WTC11 (cell line): ENCODE measurements around the gene UBA3.

Source experiments
- CTCF ChIP-seq: fragments of 200-600 bp; IDR thresholded peaks from 2 replicates; pipeline ENCODE4 v1.8.0; 2022; ENCODE audit warnings: antibody characterized with exemption
- E2F4 ChIP-seq: sonication (generic); formaldehyde crosslinking; IDR thresholded peaks from 2 replicates; pipeline ENCODE4 v1.8.1; 2022; ENCODE audit warnings: low read depth, mild to moderate bottlenecking, moderate library complexity, missing genetic modification reagents, borderline replicate concordance
- E2F5 ChIP-seq: sonication (generic); formaldehyde crosslinking; IDR thresholded peaks from 2 replicates; pipeline ENCODE4 v1.8.1; 2022; ENCODE audit warnings: mild to moderate bottlenecking, moderate library complexity, missing genetic modification reagents
- FOXP4 ChIP-seq: sonication (generic); formaldehyde crosslinking; IDR thresholded peaks from 2 replicates; pipeline ENCODE4 v1.8.0; 2022; ENCODE audit warnings: mild to moderate bottlenecking, missing genetic modification reagents
- MAX ChIP-seq: sonication (generic); formaldehyde crosslinking; IDR thresholded peaks from 2 replicates; pipeline ENCODE4 v1.8.0; 2022; ENCODE audit warnings: mild to moderate bottlenecking, missing genetic modification reagents
- PREB ChIP-seq: sonication (generic); formaldehyde crosslinking; IDR thresholded peaks from 2 replicates; pipeline ENCODE4 v1.8.1; 2022; ENCODE audit warnings: mild to moderate bottlenecking, missing genetic modification reagents, moderate library complexity, borderline replicate concordance
- SP1 ChIP-seq: sonication (generic); formaldehyde crosslinking; conservative IDR thresholded peaks from 2 replicates; pipeline ENCODE4 v1.8.1; 2022; ENCODE audit warnings: missing genetic modification reagents
- TCF7 ChIP-seq: sonication (generic); formaldehyde crosslinking; IDR thresholded peaks from 2 replicates; pipeline ENCODE4 v1.8.0; 2022; ENCODE audit warnings: mild to moderate bottlenecking, low read depth, missing genetic modification reagents, moderate library complexity
- USF1 ChIP-seq: sonication (generic); formaldehyde crosslinking; IDR thresholded peaks from 2 replicates; pipeline ENCODE4 v1.8.0; 2022; ENCODE audit warnings: mild to moderate bottlenecking, missing genetic modification reagents
- ZBTB21 ChIP-seq: sonication (generic); formaldehyde crosslinking; IDR thresholded peaks from 2 replicates; pipeline ENCODE4 v1.8.1; 2023; ENCODE audit warnings: mild to moderate bottlenecking, missing genetic modification reagents, borderline replicate concordance
- ZNF138 ChIP-seq: sonication (generic); formaldehyde crosslinking; conservative IDR thresholded peaks from 2 replicates; pipeline ENCODE4 v1.8.1; 2022; ENCODE audit warnings: mild to moderate bottlenecking, moderate library complexity, missing genetic modification reagents
- ZNF512 ChIP-seq: sonication (generic); formaldehyde crosslinking; IDR thresholded peaks from 2 replicates; pipeline ENCODE4 v1.8.1; 2022; ENCODE audit warnings: missing genetic modification reagents, borderline replicate concordance

- TF ChIP-seq CTCF (no peak), ZNF512 (CRISPR knock-in tag) (no peak), TCF7 (CRISPR knock-in tag) (no peak), PREB (CRISPR knock-in tag) (no peak), MAX (CRISPR knock-in tag) (no peak), ZBTB21 (no peak), USF1 (CRISPR knock-in tag) (no peak), E2F5 (no peak), FOXP4 (CRISPR knock-in tag) (no peak), E2F4 (CRISPR knock-in tag) (no peak), ZNF138 (no peak), SP1 (no peak)
These were observed 46.7 kb downstream of the UBA3 start for GRCh38 chr3:69033470-69033869.
